SK-N-DZ (cell line): ENCODE results near the gene RNF14.

Experiments used
- DNase-seq: peaks from one replicate; pipeline ENCODE4 v3.0.0-alpha.2; 2015; ENCODE audit warnings: low spot score

Gene RNF14

DNA sequence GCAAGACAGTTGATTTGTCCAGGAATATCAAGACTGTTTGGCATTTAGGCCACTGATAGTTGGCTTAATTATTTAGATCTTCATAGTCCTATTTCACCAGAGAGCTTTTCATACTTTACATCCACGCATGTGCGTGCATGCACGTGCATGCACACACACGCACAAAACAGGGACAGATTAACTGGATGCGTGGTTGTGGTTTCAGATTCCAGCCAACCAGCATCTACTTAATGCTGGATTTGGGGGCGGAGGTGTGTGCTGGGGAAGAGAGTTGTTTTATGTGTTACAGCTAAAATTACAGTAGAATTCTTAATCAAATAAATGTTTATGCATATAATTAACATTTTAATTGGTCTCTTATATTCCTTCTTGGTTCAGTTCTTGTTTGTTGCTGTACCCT is 7.3 kb downstream of the RNF14 start:
- DNase-seq: no peak

DNA sequence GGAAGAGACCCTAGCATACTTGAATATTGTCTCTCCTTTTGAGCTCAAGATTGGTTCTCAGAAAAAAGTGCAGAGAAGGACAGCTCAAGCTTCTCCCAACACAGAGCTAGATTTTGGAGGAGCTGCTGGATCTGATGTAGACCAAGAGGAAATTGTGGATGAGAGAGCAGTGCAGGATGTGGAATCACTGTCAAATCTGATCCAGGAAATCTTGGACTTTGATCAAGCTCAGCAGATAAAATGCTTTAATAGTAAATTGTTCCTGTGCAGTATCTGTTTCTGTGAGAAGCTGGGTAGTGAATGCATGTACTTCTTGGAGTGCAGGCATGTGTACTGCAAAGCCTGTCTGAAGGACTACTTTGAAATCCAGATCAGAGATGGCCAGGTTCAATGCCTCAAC is 9.5 kb downstream of the RNF14 start:
- no peak for DNase-seq

DNA sequence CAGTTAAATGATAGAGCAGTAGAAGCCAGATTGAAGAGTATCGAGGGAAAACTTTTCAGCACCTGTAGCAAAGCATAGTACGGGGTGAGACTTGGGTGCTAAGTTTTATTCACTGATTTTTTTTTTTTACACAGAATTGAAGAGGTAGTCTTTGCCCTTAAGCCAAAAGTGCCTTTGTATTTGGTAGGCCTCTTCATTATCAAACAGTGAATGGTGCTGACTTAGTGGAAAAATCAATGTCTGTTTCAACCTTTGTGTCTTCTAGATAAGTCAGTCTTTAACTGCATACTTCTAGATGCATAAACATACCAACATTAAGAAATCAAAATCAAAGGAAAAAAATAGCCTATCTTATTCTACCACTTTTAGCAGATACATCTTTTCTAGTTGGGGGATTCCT is 13.7 kb downstream of the RNF14 start:
- DNase-seq: no peak

DNA sequence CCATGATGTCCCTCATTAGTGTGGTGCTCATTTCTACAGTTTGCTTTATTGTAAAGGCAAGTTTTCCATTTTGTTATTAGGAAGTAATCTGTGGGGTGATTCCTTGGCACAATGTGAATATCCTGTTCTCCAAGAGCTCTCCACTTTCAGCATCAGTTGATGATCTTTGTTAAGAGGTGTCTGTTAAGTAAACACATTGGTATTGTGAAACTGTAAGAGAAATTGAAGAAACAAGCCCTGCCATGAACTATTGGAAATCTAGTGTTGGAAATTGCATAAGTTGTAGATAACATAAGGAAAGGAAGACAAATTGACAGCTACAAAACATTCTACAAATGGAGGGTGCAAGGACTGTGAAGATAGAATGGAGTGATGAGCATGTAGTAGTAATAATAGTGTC is 17.2 kb downstream of the RNF14 start:
- no peak for DNase-seq

DNA sequence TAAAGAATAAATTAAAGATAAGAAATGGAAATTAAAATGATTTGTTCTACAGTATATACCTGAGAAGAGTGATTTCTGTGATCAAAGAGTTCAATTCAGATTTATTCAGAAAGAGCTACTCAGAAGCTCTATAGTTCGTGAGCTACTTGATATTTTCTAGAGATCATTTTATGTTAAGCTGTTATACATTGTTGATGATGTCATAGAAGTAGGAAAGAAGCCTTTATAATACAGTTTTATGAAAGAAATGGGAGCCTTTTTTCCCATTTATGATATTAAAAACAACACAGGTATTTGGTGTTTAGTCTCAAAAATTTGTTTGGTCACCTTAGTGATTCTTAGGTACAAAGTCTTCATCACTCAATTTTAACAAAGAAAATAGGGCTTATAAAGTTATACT is 20.8 kb downstream of the RNF14 start:
- DNase-seq: no peak

DNA sequence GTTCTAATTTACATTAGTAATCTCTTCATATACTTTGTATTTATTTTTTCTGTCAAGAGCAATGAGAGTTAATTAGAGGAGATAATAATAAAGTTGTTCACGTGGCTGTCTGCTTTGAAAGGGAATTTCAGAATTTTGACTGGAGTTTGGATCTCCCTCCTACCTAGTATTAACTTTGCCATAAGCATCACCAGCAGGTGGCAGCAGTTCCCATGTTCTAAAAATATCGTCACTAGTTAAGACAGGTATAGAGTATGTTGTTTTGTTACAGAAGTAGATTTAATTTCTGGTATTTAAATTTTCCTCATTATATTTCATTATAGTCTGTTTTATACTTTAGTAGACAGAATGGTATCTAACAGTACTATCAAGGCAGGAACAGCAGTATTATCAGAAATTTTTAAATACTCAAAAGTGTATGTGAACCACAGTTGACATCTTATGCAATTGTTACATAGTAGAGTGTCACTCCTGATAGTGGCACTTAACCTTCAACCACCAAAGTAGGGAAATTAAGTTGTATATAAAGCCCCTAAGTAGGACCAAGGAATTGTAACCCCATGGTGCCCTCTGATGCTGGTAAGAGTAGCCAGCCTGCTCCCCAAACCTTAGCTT is 23.6 kb downstream of the RNF14 start:
- DNase-seq: peak; percentile 65

DNA sequence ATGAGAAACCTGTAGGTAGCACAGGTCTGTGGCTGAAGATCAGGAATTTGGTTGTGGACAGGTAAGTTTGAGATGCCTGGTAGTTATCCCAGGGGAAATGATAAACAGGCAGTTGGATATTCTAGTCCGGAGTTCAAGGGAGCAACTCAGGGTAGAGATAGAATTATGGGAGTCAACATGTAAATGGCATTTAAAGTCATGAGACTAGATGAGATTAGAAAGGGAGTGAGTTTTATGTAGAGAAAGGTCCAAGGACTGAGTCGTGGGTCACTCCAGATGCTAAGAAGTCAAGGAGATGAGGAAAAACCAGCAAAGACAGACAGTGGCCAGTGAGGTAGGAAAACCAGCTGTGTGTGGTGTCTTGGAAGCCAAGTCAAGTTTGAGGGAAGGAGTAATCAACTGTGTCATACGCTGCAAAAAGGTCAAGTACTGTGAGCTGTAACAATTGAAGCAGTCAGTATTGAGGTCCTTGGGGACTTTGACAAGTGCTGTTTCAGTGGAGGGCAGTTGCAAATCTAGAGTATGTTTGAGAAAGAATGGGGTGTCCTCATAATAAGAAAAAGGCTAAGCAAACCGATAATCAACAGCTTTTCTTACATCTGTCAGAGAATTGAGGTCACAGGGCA is 25.7 kb downstream of the RNF14 start:
- no peak for DNase-seq

DNA sequence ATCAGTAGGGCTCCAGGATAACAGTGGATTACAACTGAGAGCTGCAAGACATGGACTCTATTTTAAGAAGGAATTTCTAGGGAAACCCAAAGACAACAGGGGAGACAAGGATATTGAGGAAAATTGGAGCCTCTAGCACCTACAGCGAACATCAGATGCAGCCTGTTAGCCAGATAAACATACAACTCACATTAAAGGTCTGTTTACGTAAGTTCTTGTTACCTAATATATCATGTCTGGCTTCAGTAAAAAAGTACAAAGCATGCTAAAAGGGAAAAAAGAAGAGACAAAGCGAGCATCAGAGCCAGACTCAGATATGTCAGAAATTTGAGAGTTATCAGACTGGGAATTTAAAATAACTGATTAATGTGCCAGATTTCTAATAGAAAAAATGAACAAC is 26.8 kb downstream of the RNF14 start:
- DNase-seq: no peak

DNA sequence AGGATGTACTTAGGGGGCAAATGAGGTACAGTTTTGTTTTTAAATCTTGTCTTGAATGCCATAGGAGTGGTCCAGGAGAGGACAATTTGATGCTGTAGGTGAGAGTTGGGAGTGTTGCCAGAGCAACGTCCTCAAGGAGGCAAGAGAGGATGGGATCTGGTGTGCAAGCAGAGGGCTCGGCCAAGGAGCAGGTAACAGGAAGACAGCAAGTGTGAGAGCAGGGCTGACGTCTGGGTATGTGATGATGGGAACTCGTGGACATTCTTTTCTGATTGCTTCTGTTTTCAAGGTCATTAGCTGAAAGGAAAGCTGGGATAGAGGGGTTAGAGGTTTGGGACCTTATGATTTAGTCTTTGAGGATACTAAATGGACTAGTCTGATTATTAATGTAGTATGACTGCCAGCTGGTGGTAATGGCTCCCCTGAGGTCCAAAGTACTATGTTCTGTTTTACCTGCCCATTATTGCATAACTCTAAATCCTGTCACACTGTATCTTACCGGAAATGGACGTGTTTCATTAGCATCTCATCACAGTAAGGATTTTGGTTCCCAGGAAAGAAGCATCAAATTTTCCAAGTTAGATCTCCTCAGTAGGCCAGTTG is 28.6 kb downstream of the RNF14 start:
- no peak for DNase-seq

DNA sequence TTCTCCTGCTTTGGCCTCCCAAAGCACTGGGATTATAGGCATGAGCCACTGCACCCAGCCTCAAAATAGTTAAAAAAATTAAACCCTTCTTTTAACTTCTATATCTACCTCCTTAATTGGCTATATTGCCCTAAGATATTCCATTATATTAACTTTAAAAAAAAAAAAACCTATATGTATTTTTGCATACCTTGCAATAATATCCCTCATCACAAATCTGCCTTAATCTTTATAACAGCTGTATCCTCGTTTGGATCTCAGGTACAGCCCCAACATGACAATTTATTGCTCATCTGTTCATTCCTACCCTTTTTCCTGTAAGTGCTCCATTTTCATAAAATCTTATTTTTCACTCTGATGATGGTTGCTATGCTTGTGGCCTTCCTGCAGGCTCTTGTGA is 31.3 kb downstream of the RNF14 start:
- no peak for DNase-seq

DNA sequence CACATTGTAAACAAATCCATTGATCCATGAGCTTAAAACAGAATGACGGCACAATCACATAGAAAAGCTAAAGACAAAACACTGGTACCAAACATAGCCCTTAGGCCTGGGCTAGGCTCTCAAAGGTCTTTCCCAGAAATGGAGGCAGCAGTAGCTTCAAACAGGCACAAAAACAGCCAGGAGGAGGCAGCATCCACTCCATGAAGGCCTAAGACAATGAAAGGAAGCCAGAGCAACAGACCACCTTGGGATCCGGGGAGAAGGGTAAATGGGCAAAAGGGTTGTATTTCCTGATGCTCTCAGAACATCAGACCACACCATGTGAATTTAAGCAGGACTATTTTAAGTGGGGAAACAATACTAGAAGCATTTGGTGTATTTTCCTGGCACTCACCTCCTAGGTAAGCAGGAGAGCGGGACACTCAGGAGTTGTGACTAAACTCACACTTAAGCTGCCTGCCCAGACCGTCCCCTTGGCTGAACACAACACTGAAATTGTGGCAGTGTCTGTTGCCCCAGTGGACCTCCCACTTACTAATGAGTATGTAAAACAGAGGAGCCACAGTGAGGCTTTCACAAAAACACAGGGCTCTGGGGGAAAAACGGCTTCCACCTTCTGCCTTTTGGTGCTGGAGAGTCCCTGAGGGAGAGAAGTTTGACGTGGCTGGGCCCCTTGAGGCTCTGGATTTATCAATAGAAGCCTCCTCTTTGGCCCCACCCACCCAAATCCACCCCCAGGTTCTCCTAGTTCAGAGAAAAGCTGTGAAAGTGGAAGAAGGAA is 32.0 kb downstream of the RNF14 start:
- DNase-seq: no peak

DNA sequence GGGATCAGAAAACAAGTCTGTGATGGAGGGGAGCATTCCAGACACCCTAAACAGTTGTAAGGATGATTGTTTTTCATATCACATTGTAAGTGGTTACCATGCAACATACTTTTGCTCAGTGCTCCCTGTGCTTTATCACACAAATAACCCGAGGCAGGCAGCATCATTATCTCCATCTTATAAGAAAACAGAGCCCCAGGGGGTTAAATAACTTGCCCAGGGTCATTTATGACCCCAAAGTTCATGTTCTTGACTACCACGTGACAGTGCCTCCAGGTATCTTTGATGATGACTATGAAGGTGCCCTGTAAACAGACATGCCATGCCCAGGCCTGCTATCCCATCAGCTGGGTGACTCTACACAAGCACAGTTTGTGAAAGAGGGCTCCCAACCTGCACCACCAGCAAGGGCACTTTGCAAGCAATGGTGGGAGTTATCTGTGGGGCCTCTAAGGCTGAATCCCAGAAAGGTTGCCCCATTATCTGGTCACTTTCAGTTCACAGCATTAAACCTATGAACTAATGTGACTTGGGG is 34.4 kb downstream of the RNF14 start:
- no peak for DNase-seq

DNA sequence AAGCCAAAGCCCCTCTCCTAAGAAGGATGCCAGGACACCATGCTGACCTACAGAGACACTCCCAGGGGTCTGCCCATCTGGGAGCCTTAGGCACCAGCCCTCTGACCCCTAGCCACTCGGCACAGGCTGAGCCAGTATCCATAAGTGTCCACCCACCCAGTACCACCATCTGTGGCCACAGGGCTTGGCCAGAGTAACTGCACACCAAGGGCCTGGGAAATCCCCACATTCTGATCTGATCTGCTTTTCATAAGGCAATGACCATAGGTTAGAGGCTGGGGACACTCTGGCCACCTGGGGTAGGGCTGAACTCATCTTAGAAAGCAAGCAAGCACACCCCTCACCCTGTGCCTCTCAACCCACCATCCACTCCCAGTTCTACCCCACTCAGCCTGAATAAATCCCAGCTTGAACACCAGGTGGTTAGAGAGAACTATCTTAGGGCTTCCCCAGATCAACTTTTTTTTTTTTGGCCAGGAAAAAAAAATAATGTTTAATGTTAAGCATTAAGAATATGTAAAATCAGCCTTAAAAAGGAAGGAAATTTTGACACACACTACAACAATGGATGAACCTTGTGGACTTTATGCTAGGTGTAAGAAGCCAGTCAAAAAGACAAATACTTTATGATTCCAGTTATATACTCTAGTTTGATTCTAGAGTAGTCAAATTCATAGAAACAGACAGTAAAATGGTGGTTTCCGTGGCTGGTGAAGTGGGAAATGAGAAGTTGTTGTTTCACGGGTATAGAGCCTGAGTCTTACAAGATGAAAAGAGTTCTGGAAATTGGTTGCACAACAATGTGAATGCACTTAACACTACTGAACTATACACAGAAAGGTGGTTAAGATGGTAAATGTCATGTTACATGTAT is 37.7 kb downstream of the RNF14 start:
- DNase-seq: no peak

DNA sequence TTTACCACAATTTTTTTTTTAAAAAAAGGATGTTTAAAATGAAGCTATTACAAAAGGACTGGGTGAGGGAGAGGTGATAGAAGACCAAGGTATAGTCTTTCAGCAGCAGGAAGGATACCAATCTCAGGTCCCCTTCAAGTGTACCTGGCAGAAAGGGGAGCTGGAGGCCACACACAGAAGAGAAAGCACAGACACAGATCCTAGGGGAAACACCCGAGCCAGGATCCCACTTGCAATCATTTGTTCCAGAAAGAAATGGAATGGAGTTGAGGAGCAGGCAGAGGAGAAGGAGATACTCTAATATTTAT is 38.3 kb downstream of the RNF14 start:
- no peak for DNase-seq

DNA sequence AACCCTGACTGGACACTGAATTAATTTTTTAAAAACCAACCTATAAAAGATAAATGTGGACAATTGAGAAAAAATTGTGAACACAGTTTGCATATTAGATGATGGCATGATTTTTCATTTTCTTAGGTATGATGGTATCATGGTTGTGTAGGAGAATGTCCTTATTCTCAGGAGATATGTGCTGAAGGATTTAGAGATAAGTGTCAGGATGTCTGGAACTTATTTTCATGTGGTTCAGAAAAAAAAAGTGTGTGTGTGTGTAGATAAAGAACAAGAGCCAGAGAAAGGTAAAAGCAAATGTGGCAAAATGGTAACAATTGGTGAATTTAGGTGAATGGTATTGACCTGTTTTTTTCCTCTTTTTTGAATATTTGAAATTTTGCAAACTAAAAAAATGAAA is 39.9 kb downstream of the RNF14 start:
- DNase-seq: no peak

DNA sequence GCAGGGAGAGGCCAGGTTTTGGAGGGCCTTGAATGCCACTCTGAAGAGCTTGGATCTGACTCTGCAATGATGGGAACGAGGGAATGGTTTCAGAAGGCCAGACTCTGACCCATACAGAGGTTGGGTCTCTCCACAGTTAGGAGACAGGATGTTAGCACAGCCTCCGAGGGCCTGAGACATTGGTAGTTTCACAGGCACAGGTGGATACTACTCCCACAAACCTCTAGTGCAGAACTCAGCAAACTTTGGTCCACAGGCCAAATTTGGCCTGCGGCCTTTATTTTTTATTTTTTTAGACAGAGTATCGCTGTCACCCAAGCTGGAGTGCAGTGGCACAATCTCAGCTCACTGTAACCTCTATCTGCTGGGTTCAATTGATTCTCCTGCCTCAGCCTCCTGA is 41.0 kb downstream of the RNF14 start:
- no peak for DNase-seq

DNA sequence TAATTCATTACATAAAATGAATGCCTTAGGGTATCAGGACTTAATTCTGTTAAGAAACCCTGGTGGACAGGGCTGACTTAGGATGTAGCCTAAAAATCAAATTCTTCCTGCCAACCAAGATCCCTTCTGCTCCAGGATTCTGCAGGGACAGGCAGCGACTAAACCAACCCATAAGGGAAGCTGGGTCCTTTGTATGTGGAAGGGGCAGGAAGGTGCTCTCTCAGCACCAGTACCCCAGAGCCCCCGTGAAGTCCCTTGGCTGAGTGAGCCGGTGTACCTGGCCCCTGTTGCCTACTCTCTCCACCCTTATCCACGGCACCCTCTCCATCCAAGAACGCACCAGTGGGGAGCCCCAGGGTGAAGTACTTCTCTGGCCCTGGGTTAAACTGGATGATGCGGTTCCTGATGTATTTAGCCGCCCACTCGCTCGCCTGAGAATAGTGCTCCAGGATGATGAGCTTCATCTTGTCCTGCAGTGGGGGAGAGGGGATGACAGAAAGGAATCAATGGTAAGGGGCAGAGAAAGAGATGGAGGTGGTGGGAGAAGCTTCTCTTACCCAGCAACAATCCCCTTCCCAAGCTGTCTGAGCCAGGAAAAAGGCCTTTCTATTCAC is 42.8 kb downstream of the RNF14 start:
- DNase-seq: no peak

DNA sequence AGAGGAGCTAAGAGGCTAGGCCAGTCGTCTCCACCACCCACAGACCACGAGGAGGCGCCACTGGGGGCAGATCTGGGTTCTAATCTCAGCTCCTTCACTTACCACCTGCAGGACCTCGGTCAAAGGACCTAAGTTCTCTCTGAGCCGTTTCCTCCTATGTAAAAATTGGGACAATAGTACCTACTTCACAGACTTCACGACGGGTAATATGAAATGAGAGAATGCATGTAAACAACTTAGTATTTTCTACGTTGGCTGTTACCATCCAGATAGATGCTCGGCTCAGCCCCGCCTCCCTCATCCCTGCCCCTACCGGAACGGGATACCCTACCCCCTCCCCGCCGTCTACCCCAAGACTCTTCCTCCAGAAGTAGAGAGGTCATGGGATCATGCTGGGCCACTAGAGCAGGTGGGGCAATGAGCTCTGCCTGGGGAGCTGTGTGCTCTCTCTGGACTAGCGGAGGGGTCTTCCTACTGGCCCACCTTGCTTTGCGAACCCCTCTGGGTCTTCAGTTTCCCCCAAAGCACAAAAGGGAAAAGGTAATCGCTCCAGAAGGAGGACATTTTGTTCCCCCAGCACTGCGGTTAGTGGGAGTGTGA is 43.4 kb downstream of the RNF14 start:
- DNase-seq: peak; percentile 66

DNA sequence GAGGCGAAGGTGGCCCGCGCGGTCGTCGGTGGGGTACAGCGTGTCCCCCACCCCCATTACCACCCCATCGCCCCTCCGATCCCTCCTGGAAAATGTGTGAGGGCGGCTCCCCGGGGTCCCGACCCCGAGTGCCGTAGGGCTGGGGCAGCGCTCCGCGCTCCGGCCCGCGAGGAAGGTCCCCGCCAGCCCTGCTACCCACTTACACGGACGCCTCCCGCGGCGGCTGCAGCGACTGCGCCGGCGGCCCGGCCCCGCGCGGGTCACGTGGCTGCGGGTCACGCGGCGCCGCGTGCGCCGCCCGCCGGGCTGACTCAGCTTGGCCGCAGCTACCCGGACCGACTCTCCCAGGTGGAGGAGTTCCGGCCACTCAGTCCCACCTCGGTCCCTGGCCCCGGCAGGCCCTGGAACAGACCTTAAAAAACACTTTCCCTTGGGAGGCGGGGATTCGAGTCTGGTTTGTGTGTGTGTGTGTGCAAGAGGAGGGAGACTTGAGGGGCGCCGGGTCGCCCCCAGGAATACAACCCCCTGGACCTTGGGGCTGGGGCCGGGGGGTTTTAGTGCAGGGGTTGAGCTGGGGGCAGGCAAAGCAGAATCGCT is 44.0 kb downstream of the RNF14 start, which contains the start of gene GNPDA1:
Gene GNPDA1 (minus strand): TSS at position 236 of the 597 bp plus-strand sequence. CDS start 992 bp downstream, outside the sequence.
- DNase-seq: peak; percentile 68
